BLaER1 treated with 17β-estradiol and CSF1 and Interleukin-3, amounts not matched to agents 10 nM and 100 nM (cell line): ENCODE data around the gene FDXR.
"Not testable (repeated sequence)": the region's sequence is repeated elsewhere in the genome, so short reads cannot be mapped to it uniquely, and the experiment has no call there.

ENCODE experiments used
- H3K27ac ChIP-seq, 11 experiments: shearing (Covaris generic); formaldehyde crosslinking; 2 replicates each; pipeline ENCODE4 v1.8.1; 2022
- H3K27me3 ChIP-seq, 11 experiments: shearing (Covaris generic); formaldehyde crosslinking; 2 replicates each; pipeline ENCODE4 v1.8.1; 2022
- H3K36me3 ChIP-seq, 11 experiments: shearing (Covaris generic); formaldehyde crosslinking; 2 replicates each; pipeline ENCODE4 v1.8.1; 2022
- H3K4me1 ChIP-seq, 10 experiments: shearing (Covaris generic); formaldehyde crosslinking; 2 replicates each; pipeline ENCODE4 v1.8.1; 2022
- H3K4me2 ChIP-seq, 11 experiments: shearing (Covaris generic); formaldehyde crosslinking; 2 replicates each; pipeline ENCODE4 v1.8.1; 2022
- H3K4me3 ChIP-seq, 10 experiments: shearing (Covaris generic); formaldehyde crosslinking; 2 replicates each; pipeline ENCODE4 v1.8.1; 2022
- H3K9ac ChIP-seq, 11 experiments: shearing (Covaris generic); formaldehyde crosslinking; 2 replicates each; pipeline ENCODE4 v1.8.1; 2022
- H3K9me3 ChIP-seq, 11 experiments: shearing (Covaris generic); formaldehyde crosslinking; replicated peaks in 1 of 11; 2 replicates each; pipeline ENCODE4 v1.8.1; 2022
- H4K20me1 ChIP-seq, 11 experiments: shearing (Covaris generic); formaldehyde crosslinking; 2 replicates each; pipeline ENCODE4 v1.8.1; 2022
- Cebpa-rat ChIP-seq, 11 experiments: shearing (Covaris generic); IDR thresholded peaks; 2 replicates each; pipeline ENCODE4 v1.8.1; 2022

Gene FDXR

DNA sequence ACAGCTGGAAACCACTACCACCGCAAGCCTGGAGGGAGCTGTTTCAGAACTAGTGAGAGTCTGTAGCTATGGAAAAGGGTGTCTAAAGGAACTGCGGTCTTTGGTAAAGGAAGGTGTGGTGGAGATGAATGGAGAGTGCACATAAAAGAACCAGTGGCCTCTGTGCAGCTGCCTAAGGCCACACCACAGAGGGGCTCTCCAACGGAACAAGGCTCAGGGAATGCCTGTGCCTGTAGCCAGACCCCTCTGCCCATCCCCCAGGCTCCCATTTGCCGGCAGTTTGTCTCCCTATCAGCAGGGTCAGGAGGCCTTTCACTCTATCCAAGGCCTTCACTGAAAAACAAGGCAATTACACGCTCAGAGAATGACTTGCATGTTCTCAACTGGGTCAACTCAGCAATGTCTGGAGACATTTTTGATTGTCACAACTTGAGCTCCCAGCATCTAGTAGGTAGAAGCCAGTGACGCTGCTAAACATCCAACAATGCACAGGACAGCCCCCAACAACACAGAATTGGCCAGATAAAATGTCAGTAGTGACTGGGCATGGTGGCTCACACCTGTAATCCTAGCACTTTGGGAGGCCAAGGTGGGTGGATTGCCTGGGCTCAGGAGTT, 3.3 kb upstream of the FDXR start:
- Histone ChIP-seq H4K20me1 (peaks cover 0 to 4% (median 0%) of the 10 kb centered on the region in 11 experiments; a peak in 1 of 22 replicates), H3K4me1 (peaks cover 33 to 44% (median 38%) of the 10 kb centered on the region in 10 experiments), H3K9me3 (no peaks in the 10 kb centered on the region), H3K36me3 (no peaks in the 10 kb centered on the region), H3K9ac (no peak overlapping the region), H3K27me3 (no peaks in the 10 kb centered on the region), H3K27ac (no peak overlapping the region), H3K4me2 (no peak overlapping the region), H3K4me3 (no peak overlapping the region)
- no peak for TF ChIP-seq Cebpa-rat (IDR thresholded peaks at IDR 0.05)

DNA sequence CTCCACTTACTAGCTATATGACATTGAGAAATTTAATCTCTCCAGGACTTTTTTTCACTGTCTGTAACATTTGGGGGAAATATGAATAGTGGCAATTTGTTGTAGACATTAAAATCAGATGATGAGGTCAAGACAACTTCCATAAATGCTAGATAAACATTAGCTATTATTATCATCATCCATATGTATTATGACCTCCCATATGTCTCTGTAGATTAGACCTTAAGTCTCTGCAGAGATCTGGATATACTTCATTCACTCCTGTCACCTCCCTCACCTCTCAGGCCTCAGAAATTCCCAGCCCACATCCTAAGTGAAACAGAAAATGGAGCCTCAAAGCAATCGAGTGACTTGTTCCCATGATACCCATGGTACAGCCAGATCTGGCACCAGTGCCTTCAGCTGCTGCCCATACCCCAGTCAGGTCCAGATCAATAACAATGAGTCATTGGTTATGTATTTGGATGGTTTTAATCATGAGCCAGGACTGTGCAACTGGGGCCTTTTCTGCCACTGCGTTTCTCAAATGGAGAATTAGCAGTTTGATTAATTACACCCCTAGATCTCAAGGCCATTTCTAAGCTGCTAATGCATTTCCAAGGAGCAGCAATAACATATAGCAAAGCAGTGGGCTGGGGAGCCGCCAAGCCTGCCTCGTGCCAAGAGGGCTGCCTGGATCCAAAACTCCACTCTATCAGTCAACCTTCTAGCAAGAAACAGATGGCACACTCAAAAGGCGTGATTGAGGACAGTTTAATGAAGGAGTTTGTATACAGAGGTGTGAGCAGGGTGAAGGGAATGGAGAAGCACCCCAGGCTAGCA, 2.6 kb upstream of the FDXR start:
- peaks cover 0 to 4% (median 0%) of the 10 kb centered on the region in 11 experiments; a peak in 1 of 22 replicates for H4K20me1 ChIP-seq
- no peak overlapping the region for H3K4me2 ChIP-seq
- peaks cover 33 to 44% (median 39%) of the 10 kb centered on the region in 10 experiments for H3K4me1 ChIP-seq
- TF ChIP-seq Cebpa-rat (IDR thresholded peaks at IDR 0.05): no peak
- no peaks in the 10 kb centered on the region for H3K9me3 ChIP-seq
- no peak overlapping the region for H3K4me3 ChIP-seq
- no peak overlapping the region for H3K9ac ChIP-seq
- no peaks in the 10 kb centered on the region for H3K36me3 ChIP-seq
- no peaks in the 10 kb centered on the region for H3K27me3 ChIP-seq
- H3K27ac ChIP-seq: no peak overlapping the region

DNA sequence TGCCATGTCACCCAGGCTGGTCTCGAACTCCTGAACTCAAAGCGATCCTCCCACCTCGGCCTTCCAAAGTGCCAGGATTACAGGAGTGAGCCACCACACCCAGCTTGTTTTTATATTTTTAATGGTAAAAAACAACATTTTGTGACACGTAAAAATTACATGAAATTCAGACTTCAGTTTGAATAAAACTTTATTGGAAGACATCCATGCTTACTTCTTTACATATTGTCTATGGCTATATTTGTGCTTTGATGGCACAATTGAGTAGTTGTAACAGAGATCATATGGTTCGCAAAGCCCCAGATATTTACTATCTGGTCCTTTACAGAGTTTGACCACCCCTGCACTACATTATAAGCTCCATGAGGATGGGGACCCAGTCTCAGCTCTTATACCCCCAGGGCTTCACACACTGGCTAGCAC, 1.8 kb upstream of the FDXR start:
- Histone ChIP-seq H3K27me3 (no peaks in the 10 kb centered on the region), H3K9me3 (no peaks in the 10 kb centered on the region), H3K9ac (no peak overlapping the region), H3K4me3 (no peak overlapping the region), H3K27ac (0 out of 22 replicates have a peak overlapping the region, but pooled peaks of 2 of the 11 experiments have one; percentile 88 to 90), H3K4me1 (peaks cover 33 to 42% (median 38%) of the 10 kb centered on the region in 10 experiments), H3K4me2 (peak overlapping the region in 8 of 11 experiments; percentile 81 to 93 (median 88); a peak in 10 of 22 replicates), H3K36me3 (no peaks in the 10 kb centered on the region), H4K20me1 (peaks cover 0 to 6% (median 0%) of the 10 kb centered on the region in 11 experiments; a peak in 2 of 22 replicates)
- TF ChIP-seq Cebpa-rat (IDR thresholded peaks at IDR 0.05): no peak

DNA sequence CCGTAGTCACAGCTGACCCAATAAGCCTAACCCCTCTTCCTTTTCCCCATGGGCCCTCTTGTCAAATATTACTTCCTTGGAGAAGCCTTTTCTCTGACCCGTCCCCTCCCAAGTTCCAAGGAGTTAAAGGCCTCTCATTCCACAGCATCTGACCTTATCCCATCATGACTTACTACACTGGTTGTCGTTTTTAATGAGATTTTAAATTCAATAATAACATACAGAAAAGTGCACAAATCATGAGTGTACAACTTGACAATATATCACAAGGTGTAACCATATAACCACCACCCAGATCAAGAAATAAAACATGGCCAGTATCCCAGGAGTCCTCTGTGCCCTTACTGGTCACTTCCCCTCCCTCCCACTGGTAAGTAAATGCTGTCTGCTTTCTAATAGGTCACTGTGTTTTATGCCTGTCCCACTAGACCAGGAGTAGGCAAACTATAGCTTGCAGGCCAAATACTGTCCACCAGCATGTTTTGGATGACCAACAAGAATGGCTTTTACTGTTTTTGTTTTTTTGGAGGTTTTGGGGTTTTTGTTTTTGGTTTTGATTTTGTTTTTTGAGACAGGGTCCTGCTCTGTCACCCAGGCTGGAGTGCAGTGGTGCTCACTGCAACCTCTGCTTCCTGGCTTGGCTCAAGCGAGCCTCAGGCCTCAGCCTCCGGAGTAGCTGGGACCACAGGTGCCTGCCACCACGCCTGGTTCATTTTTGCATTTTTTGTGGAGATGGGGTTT, 1.2 kb upstream of the FDXR start:
- H3K27me3 ChIP-seq: no peaks in the 10 kb centered on the region
- H3K4me1 ChIP-seq: peaks cover 33 to 42% (median 37%) of the 10 kb centered on the region in 10 experiments
- peak overlapping the region; percentile 64 to 81 (median 74) for H3K4me3 ChIP-seq
- no peaks in the 10 kb centered on the region for H3K36me3 ChIP-seq
- peak overlapping the region; percentile 79 to 93 (median 85) for H3K4me2 ChIP-seq
- H3K9ac ChIP-seq: peak overlapping the region; percentile 82 to 92 (median 88)
- no peaks in the 10 kb centered on the region for H3K9me3 ChIP-seq
- H4K20me1 ChIP-seq: peaks cover 0 to 11% (median 0%) of the 10 kb centered on the region in 11 experiments; a peak in 3 of 22 replicates
- no peak for TF ChIP-seq Cebpa-rat (IDR thresholded peaks at IDR 0.05)
- H3K27ac ChIP-seq: peak overlapping the region; percentile 83 to 95 (median 90)

DNA sequence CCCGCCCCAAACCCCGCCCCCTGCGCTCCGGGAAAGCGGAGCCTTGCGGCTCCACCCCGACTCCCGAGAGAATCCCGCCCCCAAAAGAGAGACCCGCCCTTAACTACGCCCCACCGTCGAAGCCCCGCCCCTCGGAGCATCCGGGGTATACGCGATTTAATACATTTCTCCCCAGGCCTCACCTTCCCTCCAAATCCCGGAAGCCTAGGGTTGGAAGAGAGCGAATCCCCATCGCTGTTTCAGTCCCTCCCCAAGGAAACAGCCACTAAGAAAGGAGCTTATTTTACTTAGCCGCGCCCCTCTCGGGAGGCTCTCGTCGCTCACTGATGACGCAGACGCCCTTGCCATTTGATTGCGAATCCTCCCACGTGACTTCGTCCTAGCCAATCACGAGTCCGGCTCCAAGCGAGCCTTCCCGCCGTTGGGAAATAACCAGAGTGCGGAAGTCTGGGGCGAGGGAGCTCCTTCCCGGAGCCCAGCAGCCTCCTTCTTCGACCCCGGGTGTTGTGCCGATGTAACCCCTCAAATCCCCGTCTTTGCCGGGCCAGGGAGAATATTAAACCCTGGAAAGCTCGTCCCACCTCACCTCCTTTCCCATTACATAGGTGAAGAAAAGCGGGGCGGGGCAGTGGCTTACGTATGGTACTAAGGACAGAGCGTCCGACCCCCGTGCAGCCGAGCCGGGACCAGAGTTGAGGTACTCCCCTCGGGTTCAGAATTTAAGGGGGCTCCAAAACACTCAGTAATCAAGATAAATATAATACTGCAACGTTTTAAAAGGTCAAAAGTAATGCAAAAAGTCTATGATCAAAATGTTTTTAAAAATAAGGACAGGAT, 461 bp upstream of the FDXR start:
- Histone ChIP-seq H3K36me3 (no peaks in the 10 kb centered on the region), H3K4me3 (peak overlapping the region; percentile 66 to 82 (median 74)), H3K4me1 (peaks cover 30 to 40% (median 35%) of the 10 kb centered on the region in 10 experiments), H3K4me2 (peak overlapping the region; percentile 85 to 99 (median 90)), H3K9ac (peak overlapping the region; percentile 82 to 92 (median 88)), H3K27me3 (no peaks in the 10 kb centered on the region), H4K20me1 (peaks cover 0 to 14% (median 0%) of the 10 kb centered on the region in 11 experiments; a peak in 3 of 22 replicates), H3K27ac (peak overlapping the region; percentile 83 to 95 (median 90)), H3K9me3 (no peaks in the 10 kb centered on the region)
- peak in 3 of 11 experiments; percentile 27 to 61 (median 33); a peak in 5 of 22 replicates for TF ChIP-seq Cebpa-rat (IDR thresholded peaks at IDR 0.05)

DNA sequence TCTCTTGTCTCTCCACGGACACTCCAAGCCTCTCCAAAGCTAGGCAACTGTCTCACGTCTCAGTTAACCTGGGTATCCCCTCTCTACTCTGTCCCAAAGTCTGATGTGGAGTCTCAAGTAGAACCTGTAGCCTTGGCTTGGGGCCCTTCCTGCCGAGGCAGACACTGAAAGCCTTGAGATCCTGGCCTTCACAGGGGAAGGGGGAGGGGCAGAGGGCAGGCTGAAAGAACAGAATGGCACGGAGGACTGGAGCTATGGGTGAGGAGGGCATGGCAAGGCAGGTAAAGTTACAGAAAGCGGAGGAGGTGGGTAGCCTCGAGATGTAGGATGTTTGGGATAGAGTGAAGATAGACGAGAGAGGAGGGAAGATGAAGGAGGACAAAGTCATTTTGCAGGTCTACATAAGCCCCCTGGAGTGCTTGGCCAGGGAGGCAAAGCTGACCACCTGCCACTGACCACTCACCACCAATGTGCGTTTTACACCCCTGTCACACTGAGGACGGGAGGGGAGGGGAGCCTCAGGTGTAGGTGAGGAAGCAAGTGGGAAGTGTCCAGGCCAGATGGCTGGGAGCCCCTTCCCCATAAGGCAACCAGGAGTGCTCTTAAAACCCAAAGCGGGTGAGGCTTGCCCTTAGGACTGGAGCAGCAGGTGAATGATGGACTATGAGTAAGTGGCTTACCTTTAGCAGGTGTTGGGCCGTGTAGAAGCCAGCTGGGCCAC, 1.3 kb downstream of the FDXR start:
- TF ChIP-seq Cebpa-rat (IDR thresholded peaks at IDR 0.05): no peak
- H4K20me1 ChIP-seq: peaks cover 0 to 15% (median 0%) of the 10 kb centered on the region in 11 experiments; a peak in 5 of 22 replicates
- peak overlapping the region in 9 of 10 experiments; percentile 62 to 82 (median 69); a peak in 15 of 20 replicates for H3K4me3 ChIP-seq
- peaks cover 20 to 30% (median 27%) of the 10 kb centered on the region in 10 experiments for H3K4me1 ChIP-seq
- H3K4me2 ChIP-seq: peak overlapping the region; percentile 82 to 99 (median 93)
- no peaks in the 10 kb centered on the region for H3K9me3 ChIP-seq
- peak overlapping the region in 6 of 11 experiments; percentile 77 to 84 (median 82); a peak in 6 of 22 replicates for H3K9ac ChIP-seq
- no peaks in the 10 kb centered on the region for H3K36me3 ChIP-seq
- no peak overlapping the region for H3K27ac ChIP-seq
- H3K27me3 ChIP-seq: no peaks in the 10 kb centered on the region

DNA sequence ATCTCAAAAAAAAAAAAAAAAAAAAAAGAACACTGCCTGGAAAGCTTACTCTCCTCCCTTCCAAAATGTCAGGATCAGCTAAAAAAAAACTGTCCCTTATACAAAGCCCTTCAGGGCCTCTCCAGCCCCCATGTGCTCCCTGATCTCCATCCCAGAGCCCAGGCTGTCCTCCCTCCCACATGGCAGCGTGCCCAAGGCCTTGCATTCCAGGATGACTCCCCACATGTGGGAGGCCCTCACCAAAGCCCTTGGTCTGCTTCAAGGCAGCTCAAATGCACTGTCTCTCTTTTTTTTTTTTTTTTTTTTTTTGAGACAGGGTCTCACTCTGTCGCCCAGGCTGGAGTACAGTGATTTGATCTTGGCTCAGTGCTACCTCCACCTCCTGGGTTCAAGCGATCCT, 2.3 kb downstream of the FDXR start:
- Histone ChIP-seq H3K4me3 (no peak overlapping the region), H3K27ac (no peak overlapping the region), H3K4me1 (peaks cover 23 to 40% (median 37%) of the 10 kb centered on the region in 10 experiments), H3K36me3 (no peaks in the 10 kb centered on the region), H3K27me3 (no peaks in the 10 kb centered on the region), H3K9ac (no peak overlapping the region), H4K20me1 (peaks cover 0 to 20% (median 0%) of the 10 kb centered on the region in 11 experiments; a peak in 6 of 22 replicates), H3K4me2 (no peak overlapping the region; a peak in 1 of 22 replicates), H3K9me3 (no peaks in the 10 kb centered on the region)
- no peak for TF ChIP-seq Cebpa-rat (IDR thresholded peaks at IDR 0.05)

DNA sequence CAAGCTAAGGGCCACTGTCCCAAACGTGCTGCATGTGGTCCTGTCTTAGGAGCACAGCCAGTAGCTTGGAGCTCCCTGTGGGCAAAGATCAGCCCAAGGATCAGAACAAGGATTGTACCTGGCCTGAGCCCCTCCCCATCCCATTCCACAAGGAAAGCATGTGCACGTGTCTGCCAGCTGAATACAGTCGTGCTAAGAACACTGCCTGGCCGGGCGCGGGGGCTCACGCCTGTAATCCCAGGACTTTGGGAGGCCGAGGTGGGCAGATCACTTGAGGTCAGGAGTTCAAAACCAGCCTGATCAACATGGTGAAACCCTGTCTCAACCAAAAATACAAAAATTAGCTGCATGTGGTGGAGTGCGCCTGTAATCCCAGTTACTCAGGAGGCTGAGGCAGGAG, 2.8 kb downstream of the FDXR start:
- not testable (repeated sequence) for H3K9me3 ChIP-seq, H3K36me3 ChIP-seq, H3K27me3 ChIP-seq, H3K4me3 ChIP-seq, H3K27ac ChIP-seq, H3K4me2 ChIP-seq, H3K9ac ChIP-seq
- Histone ChIP-seq H4K20me1 (peaks cover 0 to 21% (median 0%) of the 10 kb centered on the region in 11 experiments; a peak in 7 of 22 replicates), H3K4me1 (peaks cover 23 to 45% (median 41%) of the 10 kb centered on the region in 10 experiments)
